Epithelial cell of proximal tubule (primary cell): ENCODE measurements around the gene LEMD1. TPM values are rescaled to one million over a fixed set of nuclear protein-coding genes. Genes with fewer than 3 reads are reported as not detected.

Experiments
- DNase-seq: peaks from one replicate; pipeline ENCODE4 v3.0.0-alpha.2; 2011; ENCODE audit warnings: low read depth
- H3K4me3 ChIP-seq: 2 replicates; pipeline ENCODE4 v1.5.1; 2011; ENCODE audit warnings: low read depth, mild to moderate bottlenecking, low read length
- CTCF ChIP-seq: conservative IDR thresholded peaks from 2 replicates; pipeline ENCODE4 v1.5.1; 2012; ENCODE audit warnings: low read depth, mild to moderate bottlenecking, low read length
- total RNA-seq: library from RNA; depleted of rRNA; stranded (reverse); fragments of >200 nt; gene quantifications from 2 replicates; pipeline ENCODE4 v1.2.3, GENCODE V29; 2015

The LEMD1 gene
- total RNA-seq, 1 donor from 2014 or later: 0.52 TPM

GRCh38 chr1:205441716-205442050, 19.8 kb upstream of the LEMD1 start:
- H3K4me3 ChIP-seq: no peak overlapping the region
- no peak for DNase-seq
- no peak for TF ChIP-seq CTCF

DNA sequence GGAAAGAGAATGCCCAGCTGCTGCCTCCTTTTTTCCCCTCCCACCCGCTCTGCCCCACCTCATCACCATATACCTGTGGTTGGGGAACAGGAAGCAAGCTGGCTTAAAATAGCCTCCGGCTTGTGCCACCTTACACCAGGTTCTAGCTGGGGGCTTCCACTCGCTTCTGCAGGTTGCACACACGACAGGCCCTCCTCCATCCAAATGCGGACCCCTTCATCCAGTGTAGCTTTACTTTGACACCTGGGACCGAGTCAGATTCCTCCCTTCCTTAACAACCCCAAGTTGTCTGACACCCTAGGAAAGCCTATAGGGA, 19.4 kb upstream of the LEMD1 start:
- DNase-seq: no peak
- H3K4me3 ChIP-seq: no peak overlapping the region
- TF ChIP-seq CTCF: no peak

DNA sequence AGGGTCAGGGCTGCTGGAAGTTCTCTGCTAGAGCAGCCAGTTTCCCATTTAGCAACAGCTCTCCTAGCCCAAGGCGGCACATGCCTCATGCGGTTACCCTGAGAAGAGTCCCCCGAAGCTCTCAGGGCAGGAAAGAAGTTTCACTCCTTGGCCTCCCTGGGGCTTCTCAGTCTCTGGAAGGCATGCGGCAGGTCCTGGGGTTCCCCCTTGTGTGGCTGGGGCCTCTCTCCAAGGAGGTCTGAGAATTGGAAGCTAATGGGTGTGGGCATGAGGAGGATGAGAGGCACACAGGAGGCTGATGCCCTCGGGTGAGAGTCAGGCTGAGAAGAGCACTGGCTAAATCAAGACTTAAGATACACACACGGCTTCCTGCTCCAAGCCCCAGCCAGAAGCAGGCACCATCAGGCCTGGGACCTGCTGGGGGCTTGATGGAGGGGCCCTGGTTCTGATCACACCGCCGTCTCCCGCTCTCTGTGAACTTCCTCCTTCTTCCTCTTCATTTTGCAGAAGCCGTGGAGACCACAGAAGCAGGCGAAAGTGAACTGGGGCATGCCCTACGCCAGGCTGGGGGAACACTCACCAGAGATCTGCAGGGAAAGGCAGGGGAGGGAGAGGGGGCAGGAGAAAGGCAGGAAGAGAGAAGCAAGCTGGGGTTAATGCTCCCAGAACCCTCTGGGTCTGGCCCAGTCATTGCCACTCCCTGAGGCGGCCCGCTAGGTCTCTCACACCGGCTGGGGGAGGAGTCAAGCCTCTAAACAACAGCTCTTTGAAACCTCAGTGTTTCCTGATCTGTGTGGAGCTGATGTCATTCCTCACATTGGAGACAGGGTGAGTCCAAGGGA, 18.8 kb upstream of the LEMD1 start:
- no peak for TF ChIP-seq CTCF
- DNase-seq: peak; percentile 40
- H3K4me3 ChIP-seq: no peak overlapping the region

GRCh38 chr1:205440121-205440475, 18.2 kb upstream of the LEMD1 start:
- DNase-seq: no peak
- no peak for TF ChIP-seq CTCF
- H3K4me3 ChIP-seq: no peak overlapping the region

DNA sequence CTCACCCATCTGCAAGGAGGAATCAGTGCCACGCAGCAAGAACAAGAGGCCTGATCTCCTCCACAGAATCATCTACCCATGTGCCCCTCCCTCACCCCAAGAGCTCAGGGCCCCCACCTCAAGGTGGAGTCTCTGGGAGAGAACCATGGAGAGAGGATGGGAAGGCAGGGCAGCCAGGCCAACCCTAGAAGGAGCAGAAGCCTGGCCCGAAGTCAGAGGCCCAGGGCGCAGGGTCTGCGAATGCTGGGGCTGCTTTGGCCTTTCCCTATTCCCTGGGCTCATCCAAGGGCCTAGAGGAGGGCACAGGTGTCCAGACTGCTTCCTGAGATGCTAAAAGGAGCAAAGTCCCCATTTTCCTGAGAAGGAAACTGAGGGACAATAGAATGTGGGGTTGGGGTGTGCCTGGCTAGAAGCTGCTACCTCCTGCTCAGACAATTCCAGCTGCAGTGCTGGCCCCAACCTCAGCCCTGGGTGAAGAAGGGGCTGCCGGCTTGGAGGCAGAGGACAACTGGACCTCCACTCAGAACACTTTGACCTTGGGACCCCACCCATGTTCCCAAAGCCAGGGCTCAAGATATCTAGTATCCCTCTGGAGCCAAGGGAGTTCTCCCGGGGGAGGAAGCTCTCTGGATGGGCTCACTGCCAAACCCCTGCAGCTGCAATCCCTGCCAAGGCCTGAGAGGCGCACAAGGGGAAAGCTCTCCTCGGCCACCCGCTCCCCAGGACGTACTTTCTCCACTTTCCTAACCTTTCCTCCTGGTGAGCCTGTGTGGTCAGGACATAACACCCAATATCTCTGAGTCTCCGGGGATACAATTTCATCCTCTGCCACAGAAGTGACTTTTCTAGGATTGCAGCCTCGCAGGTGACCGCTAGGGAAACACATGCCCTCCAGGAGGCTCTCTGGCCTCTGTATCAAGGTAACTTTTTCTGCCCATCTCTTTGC, 16.6 kb upstream of the LEMD1 start:
- no peak for DNase-seq
- peak; percentile 51 for TF ChIP-seq CTCF
- H3K4me3 ChIP-seq: no peak overlapping the region

DNA sequence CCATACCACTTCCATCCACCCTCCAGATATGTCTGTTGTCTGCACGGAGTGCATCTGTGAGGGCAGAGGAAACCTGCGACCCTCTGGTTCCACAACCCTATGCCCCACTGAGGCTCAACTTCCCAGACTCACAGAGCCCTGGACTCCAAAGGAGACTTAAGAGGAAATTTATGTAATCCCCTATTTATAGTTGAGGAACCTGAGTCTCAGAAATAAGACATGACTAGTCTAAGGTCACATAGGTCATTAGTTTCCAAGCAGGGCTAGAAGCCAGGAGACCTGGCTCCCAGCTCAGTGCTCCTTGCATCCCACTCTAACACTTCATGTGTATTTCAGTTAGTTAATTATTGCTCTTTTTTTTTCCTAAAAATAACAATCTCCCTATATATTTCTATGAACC, 15.7 kb upstream of the LEMD1 start:
- H3K4me3 ChIP-seq: no peak overlapping the region
- no peak for DNase-seq
- TF ChIP-seq CTCF: no peak
